ENCODE measurements around the gene RREB1.

DNA sequence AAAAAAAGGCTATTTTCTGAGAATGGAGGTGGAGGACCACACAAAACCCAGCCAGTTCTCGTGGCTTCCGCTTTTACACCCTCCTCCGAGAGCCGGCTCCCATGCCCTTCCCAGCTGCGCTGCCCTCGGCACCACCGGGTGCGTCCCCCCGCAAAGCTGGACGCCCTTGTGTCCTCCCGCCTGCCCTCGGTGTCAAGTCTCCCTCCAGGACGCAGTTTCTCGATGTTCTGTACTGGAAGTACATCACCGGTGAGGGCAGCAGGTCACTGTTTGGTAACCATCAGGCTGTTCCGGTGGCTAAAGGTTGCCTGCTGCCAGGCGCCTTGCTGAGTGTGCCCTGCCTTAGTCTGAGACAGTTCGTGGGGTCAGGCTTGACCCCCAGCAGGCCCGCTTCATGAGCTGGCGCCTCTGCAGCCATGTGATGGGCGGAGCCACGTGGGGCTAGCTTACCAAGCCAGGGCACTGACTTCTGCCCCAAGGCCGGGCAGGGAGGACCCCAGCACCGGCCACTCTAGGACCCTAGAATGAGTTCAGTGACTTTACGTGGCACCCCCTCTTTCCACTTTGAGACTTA is 34.6 kb downstream of the RREB1 start:
- TF ChIP-seq, protein P1, sequence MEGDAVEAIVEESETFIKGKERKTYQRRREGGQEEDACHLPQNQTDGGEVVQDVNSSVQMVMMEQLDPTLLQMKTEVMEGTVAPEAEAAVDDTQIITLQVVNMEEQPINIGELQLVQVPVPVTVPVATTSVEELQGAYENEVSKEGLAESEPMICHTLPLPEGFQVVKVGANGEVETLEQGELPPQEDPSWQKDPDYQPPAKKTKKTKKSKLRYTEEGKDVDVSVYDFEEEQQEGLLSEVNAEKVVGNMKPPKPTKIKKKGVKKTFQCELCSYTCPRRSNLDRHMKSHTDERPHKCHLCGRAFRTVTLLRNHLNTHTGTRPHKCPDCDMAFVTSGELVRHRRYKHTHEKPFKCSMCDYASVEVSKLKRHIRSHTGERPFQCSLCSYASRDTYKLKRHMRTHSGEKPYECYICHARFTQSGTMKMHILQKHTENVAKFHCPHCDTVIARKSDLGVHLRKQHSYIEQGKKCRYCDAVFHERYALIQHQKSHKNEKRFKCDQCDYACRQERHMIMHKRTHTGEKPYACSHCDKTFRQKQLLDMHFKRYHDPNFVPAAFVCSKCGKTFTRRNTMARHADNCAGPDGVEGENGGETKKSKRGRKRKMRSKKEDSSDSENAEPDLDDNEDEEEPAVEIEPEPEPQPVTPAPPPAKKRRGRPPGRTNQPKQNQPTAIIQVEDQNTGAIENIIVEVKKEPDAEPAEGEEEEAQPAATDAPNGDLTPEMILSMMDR (IDR thresholded peaks at IDR 0.05), result no peak
- no peak for TF ChIP-seq TCF7L2 (IDR thresholded peaks at IDR 0.05; ENCODE audit: low read depth, low read length)
- TF ChIP-seq POLR2AphosphoS5 (IDR thresholded peaks at IDR 0.05; ENCODE audit: low read depth, low read length), result no peak
- TF ChIP-seq SIN3A (IDR thresholded peaks at IDR 0.05; ENCODE audit: borderline replicate concordance, insufficient read depth, low read depth, low read length), result no peak
- TF ChIP-seq, protein P2, sequence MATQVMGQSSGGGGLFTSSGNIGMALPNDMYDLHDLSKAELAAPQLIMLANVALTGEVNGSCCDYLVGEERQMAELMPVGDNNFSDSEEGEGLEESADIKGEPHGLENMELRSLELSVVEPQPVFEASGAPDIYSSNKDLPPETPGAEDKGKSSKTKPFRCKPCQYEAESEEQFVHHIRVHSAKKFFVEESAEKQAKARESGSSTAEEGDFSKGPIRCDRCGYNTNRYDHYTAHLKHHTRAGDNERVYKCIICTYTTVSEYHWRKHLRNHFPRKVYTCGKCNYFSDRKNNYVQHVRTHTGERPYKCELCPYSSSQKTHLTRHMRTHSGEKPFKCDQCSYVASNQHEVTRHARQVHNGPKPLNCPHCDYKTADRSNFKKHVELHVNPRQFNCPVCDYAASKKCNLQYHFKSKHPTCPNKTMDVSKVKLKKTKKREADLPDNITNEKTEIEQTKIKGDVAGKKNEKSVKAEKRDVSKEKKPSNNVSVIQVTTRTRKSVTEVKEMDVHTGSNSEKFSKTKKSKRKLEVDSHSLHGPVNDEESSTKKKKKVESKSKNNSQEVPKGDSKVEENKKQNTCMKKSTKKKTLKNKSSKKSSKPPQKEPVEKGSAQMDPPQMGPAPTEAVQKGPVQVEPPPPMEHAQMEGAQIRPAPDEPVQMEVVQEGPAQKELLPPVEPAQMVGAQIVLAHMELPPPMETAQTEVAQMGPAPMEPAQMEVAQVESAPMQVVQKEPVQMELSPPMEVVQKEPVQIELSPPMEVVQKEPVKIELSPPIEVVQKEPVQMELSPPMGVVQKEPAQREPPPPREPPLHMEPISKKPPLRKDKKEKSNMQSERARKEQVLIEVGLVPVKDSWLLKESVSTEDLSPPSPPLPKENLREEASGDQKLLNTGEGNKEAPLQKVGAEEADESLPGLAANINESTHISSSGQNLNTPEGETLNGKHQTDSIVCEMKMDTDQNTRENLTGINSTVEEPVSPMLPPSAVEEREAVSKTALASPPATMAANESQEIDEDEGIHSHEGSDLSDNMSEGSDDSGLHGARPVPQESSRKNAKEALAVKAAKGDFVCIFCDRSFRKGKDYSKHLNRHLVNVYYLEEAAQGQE (IDR thresholded peaks at IDR 0.05; ENCODE audit: insufficient read depth in 1 of 2, low read depth in 2 of 2, low read length in 1 of 2), result no peak
